HG03045 (cell line): ENCODE data around the gene PRELID2.
"Not testable (repeated sequence)": the region's sequence is repeated elsewhere in the genome, so short reads cannot be mapped to it uniquely, and the experiment has no call there.

Experiments
- ATAC-seq: cut with Tn5 transposase; IDR thresholded peaks from one replicate; pipeline ENCODE4 v1.9.1; 2021; ENCODE audit warnings: mild to moderate bottlenecking, moderate library complexity; ENCODE audit not compliant: unreplicated experiment

PRELID2 gene

GRCh38 chr5:145752947-145753346 is 82.2 kb downstream of the PRELID2 start:
- no peak for ATAC-seq

GRCh38 chr5:145752534-145752933 is 82.6 kb downstream of the PRELID2 start:
- ATAC-seq, result no peak

- ATAC-seq, result no peak
Observed at GRCh38 chr5:145750199-145750598, 84.9 kb downstream of the PRELID2 start.

DNA sequence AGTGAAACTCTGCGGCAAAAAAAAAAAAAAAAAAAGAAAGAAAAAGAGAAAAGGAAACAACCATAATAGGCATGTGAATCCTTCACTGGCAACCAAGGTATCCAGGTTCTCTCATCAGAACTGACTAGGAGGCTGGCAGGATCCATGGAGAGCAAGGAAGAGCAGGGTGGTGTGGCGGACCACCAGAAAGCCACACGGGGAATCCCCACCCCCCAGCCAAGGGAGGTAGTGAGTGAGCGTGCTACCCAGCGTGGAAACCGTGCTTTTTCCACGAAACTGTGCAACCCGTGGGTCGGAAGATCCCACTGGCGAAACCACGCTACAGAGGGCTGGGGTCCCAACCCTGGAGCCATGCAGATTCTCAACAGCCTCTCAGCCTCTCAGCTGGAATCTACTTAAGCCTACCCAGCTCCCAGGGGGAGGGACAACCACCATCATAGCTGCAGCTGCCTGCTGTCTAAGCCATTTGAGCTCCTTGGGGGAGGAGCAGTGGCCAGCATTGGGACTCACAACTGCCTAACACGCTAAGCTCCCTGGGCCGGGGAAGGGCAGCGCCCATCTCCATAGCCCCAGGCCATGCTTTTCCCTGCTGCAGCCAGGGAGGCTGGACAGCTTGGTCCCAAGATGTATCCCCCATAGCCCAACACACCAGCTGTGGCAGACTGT is 91.6 kb downstream of the PRELID2 start:
- ATAC-seq, result no peak

- ATAC-seq, result no peak
Observed at GRCh38 chr5:145739843-145740242, 95.3 kb downstream of the PRELID2 start.

DNA sequence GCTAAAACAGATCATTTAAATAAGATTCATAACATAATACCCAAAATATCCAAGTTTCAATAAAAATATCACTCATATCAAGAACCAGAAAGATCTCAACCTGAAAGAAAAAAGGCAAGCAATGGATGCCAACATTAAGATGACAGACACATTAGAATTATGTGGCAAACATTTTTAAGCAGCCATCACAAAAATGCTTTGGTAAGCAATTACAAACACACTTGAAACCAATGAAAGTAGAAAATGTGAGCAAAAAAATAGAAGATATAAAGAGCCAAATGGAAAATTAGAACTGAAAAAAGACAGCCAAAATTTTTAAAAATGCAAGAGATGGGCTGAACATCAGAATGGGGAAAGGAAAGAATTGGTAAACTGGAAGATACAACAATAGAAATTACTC is 96.9 kb downstream of the PRELID2 start:
- no peak for ATAC-seq

GRCh38 chr5:145737578-145737977 is 97.6 kb downstream of the PRELID2 start:
- no peak for ATAC-seq

GRCh38 chr5:145729956-145730355 is 105.2 kb downstream of the PRELID2 start:
- ATAC-seq, result not testable (repeated sequence)

DNA sequence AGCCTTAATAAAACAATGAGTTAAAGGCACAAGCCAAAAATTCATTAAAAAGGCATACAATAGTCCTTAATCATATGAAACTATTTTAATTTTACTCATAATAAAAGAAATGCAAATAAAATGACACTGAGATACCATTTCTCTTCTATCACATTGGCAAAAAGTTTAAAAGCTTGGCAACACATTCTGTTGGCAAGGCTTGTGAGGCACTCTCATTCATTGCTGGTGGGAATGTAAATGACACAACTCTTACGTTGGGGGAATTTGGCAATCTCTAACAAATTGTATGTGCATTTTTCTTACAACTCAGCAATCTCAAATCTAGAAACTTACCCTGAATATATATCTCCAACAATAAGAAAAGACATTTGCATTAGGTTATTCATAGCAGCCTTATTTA is 111.6 kb downstream of the PRELID2 start:
- ATAC-seq, result no peak

GRCh38 chr5:145718956-145719355 is 116.2 kb downstream of the PRELID2 start:
- ATAC-seq, result no peak

GRCh38 chr5:145715412-145715811 is 119.7 kb downstream of the PRELID2 start:
- ATAC-seq, result no peak

GRCh38 chr5:145712245-145712644 is 122.9 kb downstream of the PRELID2 start:
- no peak for ATAC-seq

DNA sequence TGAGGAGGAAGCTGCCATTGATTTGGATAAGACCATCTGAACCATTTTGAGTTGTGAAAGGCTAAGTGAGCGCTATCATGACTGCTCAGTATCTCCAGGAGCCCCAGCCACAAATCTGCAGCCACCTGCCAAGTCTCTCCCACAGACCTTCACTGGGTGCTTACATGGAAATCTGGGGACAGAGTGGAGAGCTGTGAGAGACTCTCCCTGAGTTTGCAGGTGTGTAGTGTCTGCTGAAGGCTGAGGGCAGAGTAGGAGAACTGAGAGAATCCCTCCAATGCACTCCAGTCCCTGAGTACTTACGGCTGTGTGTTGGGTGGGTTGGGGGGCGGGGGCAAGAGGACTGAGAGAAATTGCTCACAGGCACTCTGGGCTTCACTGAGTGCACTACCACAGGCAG is 123.7 kb downstream of the PRELID2 start:
- ATAC-seq, result no peak
